Tibial nerve (tissue), 4 donors: Measurements from ENCODE around the gene MAML3. TPM values are rescaled to one million over a fixed set of nuclear protein-coding genes. Genes with fewer than 3 reads are reported as not detected.
A peak's percentile ranks its signal among the peaks of the same experiment; 100 is the strongest.

ENCODE experiments used
- DNase-seq, 2 donors: peaks; one replicate each; pipeline ENCODE4 v3.0.0-alpha.2; 2019; ENCODE audit warnings: low spot score in 2 of 2
- H3K27ac ChIP-seq, 4 donors: fragments of 200-600 bp; sonication (generic) in 3 of 4; one replicate each; pipeline ENCODE4 v1.5.1; 2017 to 2019; ENCODE audit warnings: mild to moderate bottlenecking in 1 of 4
- H3K27me3 ChIP-seq, 2 donors: fragments of 200-600 bp; sonication (generic) in 1 of 2; one replicate each; pipeline versions ENCODE4 v1.5.1 to v1.6.0; 2017 to 2019
- H3K36me3 ChIP-seq, 3 donors: fragments of 200-600 bp; sonication (generic); one replicate each; pipeline ENCODE4 v1.5.1; 2018 to 2019
- H3K4me1 ChIP-seq, 4 donors: fragments of 200-600 bp; sonication (generic) in 3 of 4; one replicate each; pipeline ENCODE4 v1.5.1; 2017 to 2019
- H3K4me3 ChIP-seq, 4 donors: fragments of 200-600 bp; sonication (generic) in 3 of 4; one replicate each; pipeline ENCODE4 v1.5.1; 2017 to 2019; ENCODE audit warnings: mild to moderate bottlenecking in 1 of 4, moderate library complexity in 1 of 4
- H3K9me3 ChIP-seq, 4 donors: fragments of 200-600 bp; sonication (generic) in 3 of 4; one replicate each; pipeline ENCODE4 v1.5.1; 2017 to 2019
- EP300 ChIP-seq, 2 donors: sonication (generic); formaldehyde crosslinking; IDR thresholded peaks; one replicate each; pipeline ENCODE4 v1.6.1; 2017; ENCODE audit warnings: antibody characterized with exemption in 2 of 2, mild to moderate bottlenecking in 1 of 2
- POLR2A ChIP-seq, 2 donors: fragments of 450-650 bp; IDR thresholded peaks; one replicate each; pipeline ENCODE4 v1.6.1; 2017; ENCODE audit warnings: antibody characterized with exemption in 2 of 2, mild to moderate bottlenecking in 2 of 2, moderate library complexity in 2 of 2
- WGBS, 2 donors: methylation state at CpG; one replicate each; pipeline ENCODE4 v1.1.5; 2018; 5-methylcytosine and 5-hydroxymethylcytosine counted together
- total RNA-seq, 4 donors: library from RNA; depleted of rRNA; stranded (reverse); fragments of >200 nt; gene quantifications; one replicate each; pipeline ENCODE4 v1.1.0, GENCODE V29; 2016
- TF ChIP-seq, protein P1 (sequence below), 5 experiments: fragments of 200-600 bp in 3 of 5; fragments of 450-650 bp in 2 of 5; sonication (generic) in 3 of 5; IDR thresholded peaks; one replicate each; pipeline ENCODE4 v1.5.1; 2016 to 2019; ENCODE audit warnings: antibody characterized with exemption in 5 of 5, mild to moderate bottlenecking in 3 of 5, moderate library complexity in 2 of 5

The MAML3 gene
- total RNA-seq, 4 donors from 2014 or later, result 8.6 to 10.5 (median 9.4) TPM

- TF ChIP-seq, protein P1, sequence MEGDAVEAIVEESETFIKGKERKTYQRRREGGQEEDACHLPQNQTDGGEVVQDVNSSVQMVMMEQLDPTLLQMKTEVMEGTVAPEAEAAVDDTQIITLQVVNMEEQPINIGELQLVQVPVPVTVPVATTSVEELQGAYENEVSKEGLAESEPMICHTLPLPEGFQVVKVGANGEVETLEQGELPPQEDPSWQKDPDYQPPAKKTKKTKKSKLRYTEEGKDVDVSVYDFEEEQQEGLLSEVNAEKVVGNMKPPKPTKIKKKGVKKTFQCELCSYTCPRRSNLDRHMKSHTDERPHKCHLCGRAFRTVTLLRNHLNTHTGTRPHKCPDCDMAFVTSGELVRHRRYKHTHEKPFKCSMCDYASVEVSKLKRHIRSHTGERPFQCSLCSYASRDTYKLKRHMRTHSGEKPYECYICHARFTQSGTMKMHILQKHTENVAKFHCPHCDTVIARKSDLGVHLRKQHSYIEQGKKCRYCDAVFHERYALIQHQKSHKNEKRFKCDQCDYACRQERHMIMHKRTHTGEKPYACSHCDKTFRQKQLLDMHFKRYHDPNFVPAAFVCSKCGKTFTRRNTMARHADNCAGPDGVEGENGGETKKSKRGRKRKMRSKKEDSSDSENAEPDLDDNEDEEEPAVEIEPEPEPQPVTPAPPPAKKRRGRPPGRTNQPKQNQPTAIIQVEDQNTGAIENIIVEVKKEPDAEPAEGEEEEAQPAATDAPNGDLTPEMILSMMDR (IDR thresholded peaks at IDR 0.05), result no peak
- TF ChIP-seq EP300 (IDR thresholded peaks at IDR 0.05), result no peak
- no peak for TF ChIP-seq POLR2A (IDR thresholded peaks at IDR 0.05)
- H3K4me1 ChIP-seq, result peaks cover 0 to 29% (median 1%) of the 10 kb centered on the region in 4 donors
- 68 to 81% methylated on average over 4 of the region's 4 CpGs for WGBS, 2 donors
- H3K27ac ChIP-seq, result no peak overlapping the region
- no peak overlapping the region for H3K4me3 ChIP-seq
- H3K27me3 ChIP-seq, result no peaks in the 10 kb centered on the region
- no peaks in the 10 kb centered on the region for H3K36me3 ChIP-seq
- H3K9me3 ChIP-seq, result no peaks in the 10 kb centered on the region
- no peak for DNase-seq
Observed at GRCh38 chr4:139800082-139800481, 353.9 kb downstream of the MAML3 start.

GRCh38 chr4:139799615-139800014 is 354.4 kb downstream of the MAML3 start:
- no peak for DNase-seq

DNA sequence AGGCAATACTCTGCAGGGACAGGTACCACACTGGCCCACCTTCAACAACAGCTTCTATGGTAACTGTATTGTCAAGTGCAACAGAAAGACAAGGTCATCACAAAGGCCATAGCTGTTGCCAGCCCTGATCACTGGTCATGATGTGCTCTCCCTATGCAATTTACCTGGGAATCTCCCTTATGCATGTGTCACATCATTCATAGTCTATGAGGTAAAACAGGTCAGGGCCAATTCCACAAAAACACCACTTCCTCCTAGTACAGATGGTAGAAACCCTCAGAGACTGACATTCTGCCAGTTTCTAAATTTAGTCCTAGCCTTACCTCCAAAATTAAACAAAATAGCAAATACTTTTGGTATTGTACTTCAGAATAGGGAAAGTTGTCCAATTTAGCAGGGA is 355.5 kb downstream of the MAML3 start:
- Histone ChIP-seq H3K27me3 (no peaks in the 10 kb centered on the region), H3K4me3 (no peak overlapping the region), H3K9me3 (no peaks in the 10 kb centered on the region), H3K36me3 (no peaks in the 10 kb centered on the region), H3K4me1 (peaks cover 0 to 40% (median 6%) of the 10 kb centered on the region in 4 donors), H3K27ac (no peak overlapping the region)
- no peak for DNase-seq
- TF ChIP-seq POLR2A (IDR thresholded peaks at IDR 0.05), result no peak
- no peak for TF ChIP-seq EP300 (IDR thresholded peaks at IDR 0.05)
- TF ChIP-seq, protein P1 (IDR thresholded peaks at IDR 0.05), result no peak

More at GRCh38 chr4:139799615-139800014, 354.4 kb downstream of the MAML3 start:
- Histone ChIP-seq H3K36me3 (no peaks in the 10 kb centered on the region), H3K27me3 (no peaks in the 10 kb centered on the region), H3K4me3 (no peak overlapping the region), H3K9me3 (no peaks in the 10 kb centered on the region), H3K27ac (no peak overlapping the region), H3K4me1 (peaks cover 0 to 33% (median 4%) of the 10 kb centered on the region in 4 donors)
- TF ChIP-seq, protein P1 (IDR thresholded peaks at IDR 0.05), result no peak
- no peak for TF ChIP-seq EP300 (IDR thresholded peaks at IDR 0.05)
- no peak for TF ChIP-seq POLR2A (IDR thresholded peaks at IDR 0.05)

DNA sequence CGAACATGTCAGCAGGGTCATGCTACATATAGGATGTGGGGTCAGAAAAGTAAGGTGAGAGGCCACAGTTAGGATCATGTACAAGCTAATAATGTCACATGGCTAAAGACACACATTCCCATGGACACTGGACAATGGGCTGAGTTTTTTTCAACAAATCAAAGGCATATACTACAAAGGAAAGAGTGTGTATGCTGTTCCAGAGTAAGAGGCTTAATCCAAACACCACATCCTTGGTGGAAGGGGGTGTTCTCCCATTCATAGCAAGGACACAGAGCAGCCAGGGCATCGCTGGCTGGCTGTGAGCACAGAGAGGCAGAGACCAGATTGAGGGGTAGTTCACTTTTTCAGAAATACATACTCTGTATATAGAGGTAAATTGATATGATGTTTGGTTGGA is 356.7 kb downstream of the MAML3 start:
- no peaks in the 10 kb centered on the region for H3K9me3 ChIP-seq
- no peaks in the 10 kb centered on the region for H3K36me3 ChIP-seq
- no peak overlapping the region for H3K4me3 ChIP-seq
- no peaks in the 10 kb centered on the region for H3K27me3 ChIP-seq
- WGBS, 2 donors, result 90 to 95% methylated on average over 2 of the region's 2 CpGs
- H3K4me1 ChIP-seq, result peaks cover 0 to 40% (median 6%) of the 10 kb centered on the region in 4 donors
- H3K27ac ChIP-seq, result no peak overlapping the region
- no peak for TF ChIP-seq EP300 (IDR thresholded peaks at IDR 0.05)
- TF ChIP-seq POLR2A (IDR thresholded peaks at IDR 0.05), result no peak
- TF ChIP-seq, protein P1 (IDR thresholded peaks at IDR 0.05), result no peak
- no peak for DNase-seq

- Histone ChIP-seq H3K9me3 (no peaks in the 10 kb centered on the region), H3K27ac (peak overlapping the region in 2 of 4 donors; percentile 21 to 67), H3K4me1 (peaks cover 0 to 40% (median 6%) of the 10 kb centered on the region in 4 donors), H3K27me3 (no peaks in the 10 kb centered on the region), H3K4me3 (no peak overlapping the region), H3K36me3 (no peaks in the 10 kb centered on the region)
- TF ChIP-seq, protein P1 (IDR thresholded peaks at IDR 0.05), result no peak
- no peak for TF ChIP-seq EP300 (IDR thresholded peaks at IDR 0.05)
- no peak for TF ChIP-seq POLR2A (IDR thresholded peaks at IDR 0.05)
- WGBS, 2 donors, result 59 to 60% methylated on average over 8 of the region's 8 CpGs
- DNase-seq, result no peak
Observed at GRCh38 chr4:139795527-139796314, 358.3 kb downstream of the MAML3 start.
